T-helper 2 cell treated with Interferon-gamma antibody and Interleukin-4, amounts not matched to agents 100 ng/mL and 5 ng/mL, for 36 hours (primary cell): ENCODE results near the gene NOPCHAP1. TPM values are rescaled to one million over a fixed set of nuclear protein-coding genes. Genes with fewer than 3 reads are reported as not detected.

Experiments used
- intact Hi-C: fragments of 100-400 bp; cut with micrococcal nuclease; formaldehyde crosslinking; loops from one replicate; pipeline ENCODE4 v1.15.1; 2023
- total RNA-seq: library from RNA; stranded (reverse); gene quantifications from 2 replicates; pipeline ENCODE4 v1.2.3, GENCODE V29; 2022

The NOPCHAP1 gene
- total RNA-seq, 1 donor from 2014 or later, result 16.6 TPM

DNA sequence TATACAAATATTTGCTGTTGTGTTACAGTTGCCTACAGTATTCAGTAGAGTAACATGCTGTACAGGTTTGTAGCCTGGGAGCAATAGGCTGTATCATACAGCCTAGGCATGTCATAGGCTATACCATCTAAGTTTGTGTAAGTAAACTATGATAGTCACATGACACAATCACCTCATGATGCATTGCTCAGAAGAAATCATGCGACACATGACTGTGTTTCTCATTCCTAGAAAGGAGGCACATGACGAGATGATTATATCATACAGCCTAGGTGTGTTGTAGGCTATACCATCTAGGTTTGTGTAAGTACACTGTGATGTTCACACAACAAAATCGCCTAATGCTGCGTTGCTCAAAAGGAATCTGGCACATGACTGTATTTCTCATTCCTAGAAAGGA, 31.9 kb downstream of the NOPCHAP1 start:
- intact Hi-C loops, result no loop called here

DNA sequence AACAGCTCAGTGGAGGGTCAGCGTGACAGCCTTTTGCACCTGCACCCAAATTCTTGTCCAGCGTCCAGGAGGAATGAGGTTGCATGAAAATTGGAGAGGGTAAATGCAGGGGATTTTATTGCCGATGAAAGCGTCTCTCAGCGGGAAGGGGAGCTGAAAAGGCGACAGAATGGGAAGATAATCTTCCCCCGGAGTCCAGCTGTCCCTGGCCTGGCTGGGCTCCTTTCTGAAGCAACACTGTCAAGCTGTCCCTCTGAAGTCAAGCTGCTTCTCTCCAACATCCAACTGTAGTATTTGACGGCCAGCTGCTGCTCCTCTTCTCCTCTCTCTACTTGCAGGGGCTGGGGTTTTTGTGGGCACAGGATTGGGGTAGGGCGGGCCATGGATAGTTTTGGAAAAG, 32.7 kb downstream of the NOPCHAP1 start:
- intact Hi-C loops, result no loop called here

DNA sequence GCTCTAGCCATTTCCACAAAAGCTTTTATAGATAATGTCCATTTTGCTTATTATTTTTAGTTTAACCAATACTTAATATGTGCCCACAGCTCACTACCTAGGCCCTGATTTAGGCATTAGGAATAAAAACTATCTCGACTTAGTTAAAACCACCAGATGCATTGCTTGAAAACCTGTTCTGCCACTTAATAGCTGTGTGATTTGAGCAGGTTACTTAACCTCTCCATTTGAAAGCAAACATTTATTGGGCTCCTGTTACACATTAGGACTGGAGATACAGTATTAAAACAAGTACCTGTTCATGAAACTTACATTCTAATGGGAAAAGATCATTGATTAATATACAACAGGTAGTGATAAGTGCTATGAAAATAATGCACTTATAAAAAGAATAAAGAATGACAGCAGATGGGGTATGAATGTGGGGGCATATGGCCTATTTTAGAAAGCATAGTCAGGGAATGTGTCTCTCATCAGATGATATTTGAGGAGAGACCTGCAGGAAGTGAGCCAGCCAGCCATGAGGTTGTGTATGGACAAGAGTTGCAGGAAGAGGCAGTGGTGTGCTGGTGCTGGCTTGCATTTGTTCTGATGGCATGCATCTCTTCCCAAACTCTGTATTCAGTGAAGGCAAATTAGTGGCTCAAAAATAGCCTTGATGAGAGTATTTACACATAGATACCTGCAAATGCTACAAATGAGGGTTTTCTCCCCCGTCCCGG, 34.3 kb downstream of the NOPCHAP1 start:
- intact Hi-C loops, result no loop called here

DNA sequence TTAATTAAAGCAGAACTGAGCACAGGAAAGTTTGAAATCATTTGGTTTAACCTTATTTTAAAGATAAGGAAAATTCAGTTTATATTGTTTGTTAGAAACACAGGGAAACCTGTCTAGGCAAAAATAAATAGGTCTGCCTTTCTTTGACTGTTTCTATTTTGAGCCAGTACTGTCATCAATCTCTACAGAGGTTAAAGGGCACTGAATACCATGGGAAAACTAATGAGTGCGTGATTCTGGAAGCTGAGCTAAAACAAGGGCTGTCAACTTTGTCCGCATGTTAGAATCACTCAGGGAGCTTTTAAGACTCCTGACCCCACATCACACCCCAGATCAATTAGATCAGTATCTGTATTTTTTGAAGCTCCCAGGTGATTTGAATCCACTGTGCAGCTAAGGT, 38.8 kb downstream of the NOPCHAP1 start:
- intact Hi-C loops, result loop anchor here (5.0 kb wide), 1 partner anchor 1242 kb away; no protein-coding TSS in a partner anchor

DNA sequence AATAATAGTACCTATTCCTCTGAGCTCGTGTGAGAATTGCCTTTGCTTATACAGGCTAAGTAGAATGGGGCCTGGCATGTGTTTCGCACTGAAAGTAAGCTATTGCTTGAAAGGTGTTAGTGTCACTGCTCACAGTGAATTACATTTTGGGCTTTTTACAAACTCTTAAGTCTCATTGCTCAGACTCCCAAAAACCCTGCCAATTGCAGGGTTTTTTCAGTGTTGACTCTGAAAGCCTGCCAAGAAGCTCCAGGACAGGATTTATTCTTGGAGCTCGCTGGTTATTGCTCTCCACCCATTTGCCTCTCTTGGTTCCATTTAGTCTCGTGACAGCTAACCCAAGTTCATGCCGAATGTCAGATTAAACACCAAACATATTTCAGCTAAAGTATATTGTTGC, 39.8 kb downstream of the NOPCHAP1 start:
- intact Hi-C loops, result loop anchor here (5.0 kb wide), 1 partner anchor 1241 kb away; no protein-coding TSS in a partner anchor

DNA sequence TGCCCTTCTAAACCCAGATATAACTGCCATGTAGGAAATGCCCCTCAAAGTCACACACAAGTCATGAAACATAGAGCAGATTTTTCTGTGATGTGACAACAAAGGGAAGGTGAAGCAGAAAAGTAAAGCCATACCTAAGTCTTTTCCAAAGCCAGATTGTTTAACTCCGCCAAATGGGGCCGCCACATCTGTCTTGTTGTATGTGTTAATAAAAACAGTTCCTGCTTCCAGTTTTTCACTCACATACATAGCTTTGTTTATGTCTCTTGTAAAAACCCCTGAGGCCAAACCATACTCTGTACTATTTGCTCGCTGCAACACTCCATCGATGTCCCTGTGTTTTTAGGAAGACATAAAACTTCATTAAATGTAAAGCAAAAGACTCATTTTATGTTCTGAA, 40.3 kb downstream of the NOPCHAP1 start:
- intact Hi-C loops, result loop anchor here (5.0 kb wide), 1 partner anchor 1241 kb away; no protein-coding TSS in a partner anchor

DNA sequence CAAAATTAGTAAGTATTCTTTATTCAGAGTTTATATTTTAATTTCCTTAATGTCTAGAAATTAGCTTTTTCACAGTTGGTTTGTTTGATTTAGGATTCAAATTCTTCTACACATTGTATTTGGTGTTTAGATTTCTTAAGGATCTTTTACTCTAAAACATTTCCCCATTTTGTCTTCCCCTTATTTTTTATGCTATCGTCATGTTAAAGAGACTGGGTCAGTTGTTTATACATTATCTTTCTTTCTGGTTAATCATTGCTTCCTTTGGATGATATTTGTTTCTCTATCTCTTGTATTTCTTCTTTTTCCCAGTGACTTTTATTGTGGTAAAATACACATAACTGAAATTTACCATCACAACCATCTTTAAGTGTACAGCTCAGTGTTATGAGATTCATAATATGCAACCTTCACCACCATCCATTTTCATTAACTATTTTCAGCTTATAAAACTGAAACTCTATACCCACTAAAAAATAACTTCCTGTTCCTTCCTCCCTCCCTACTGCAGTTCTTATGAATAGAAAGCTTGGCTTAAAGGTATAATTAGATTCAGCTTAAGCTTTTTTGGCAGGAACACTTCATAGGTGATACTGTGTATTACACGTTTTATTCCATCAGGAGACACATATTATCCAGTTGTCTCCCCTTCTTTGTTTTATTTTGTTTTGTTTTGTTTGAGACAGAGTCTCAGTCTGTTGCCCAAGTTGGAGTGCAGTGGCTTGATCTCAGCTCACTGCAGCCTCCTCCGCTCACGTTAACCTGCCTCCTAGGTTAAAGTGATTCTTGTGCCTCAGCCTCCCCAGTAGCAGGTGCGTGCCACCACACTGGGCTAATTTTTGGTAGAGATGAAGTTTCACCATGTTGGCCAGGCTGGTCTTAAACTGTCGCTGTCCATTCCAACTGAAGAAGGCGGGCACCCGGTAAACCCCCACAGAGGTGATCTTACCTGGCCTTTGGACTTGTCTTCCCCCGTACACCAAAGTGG, 45.0 kb downstream of the NOPCHAP1 start:
- intact Hi-C loops, result no loop called here

DNA sequence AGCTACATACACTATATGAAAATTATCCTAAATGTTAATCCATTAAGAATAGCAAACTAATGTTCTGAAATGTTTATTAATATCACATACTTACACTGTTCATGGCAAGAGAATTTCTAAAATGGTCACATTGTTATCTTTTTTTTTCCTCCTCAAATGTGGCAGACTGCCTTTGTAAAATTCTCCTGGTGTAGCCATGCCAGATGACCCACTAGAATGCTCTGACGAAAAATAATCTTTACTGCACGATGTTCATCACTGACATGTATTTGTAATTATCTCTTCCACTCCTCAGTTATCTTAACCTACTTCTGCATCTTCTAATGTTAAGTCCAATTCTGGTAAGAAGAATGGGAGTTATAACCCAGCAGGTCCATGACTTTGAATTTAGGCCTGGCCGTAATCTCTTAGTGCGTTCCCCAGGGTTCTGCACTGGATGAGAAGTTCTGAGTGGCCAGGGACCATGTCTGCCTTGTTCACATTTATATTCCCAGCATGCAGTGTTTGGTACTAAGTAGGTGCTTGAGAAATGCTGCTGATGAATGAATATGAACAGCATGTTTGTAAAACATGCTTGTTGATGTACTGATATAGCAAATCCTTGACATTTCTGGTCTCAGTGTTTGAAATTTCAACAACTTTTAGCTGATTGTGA, 46.7 kb downstream of the NOPCHAP1 start:
- intact Hi-C loops, result no loop called here

DNA sequence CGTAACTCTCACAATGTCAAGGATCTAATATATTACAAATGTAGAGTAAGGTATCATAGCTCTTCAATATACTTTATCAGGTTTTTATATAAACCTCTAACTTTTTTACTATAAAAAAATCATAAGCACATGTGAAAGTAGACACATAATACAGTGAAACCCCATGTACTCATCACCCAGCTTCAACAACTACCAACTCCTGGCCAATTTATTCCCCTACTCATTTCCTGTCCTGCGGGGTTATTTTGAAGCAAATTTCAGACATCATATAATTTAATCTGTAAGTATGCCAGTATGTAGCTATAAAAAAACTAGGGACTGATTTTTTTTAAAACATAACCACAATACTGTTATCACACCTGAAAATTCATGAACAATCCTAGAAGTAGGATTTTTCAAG, 47.7 kb downstream of the NOPCHAP1 start:
- intact Hi-C loops, result no loop called here

Other genes with a start within 250 kb of the NOPCHAP1 start
- 1.6 and 2.6 TPM in 2 replicates for gene SLC41A2, start 28.0 kb upstream of the NOPCHAP1 start, total RNA-seq
- gene ALDH1L2, start 98.1 kb downstream of the NOPCHAP1 start, total RNA-seq, result 0.52 and 0.73 TPM in 2 replicates
- gene WASHC4, start 121.4 kb downstream of the NOPCHAP1 start, total RNA-seq, result 40.2 TPM in 2 replicates
- 24.7 and 26.7 TPM in 2 replicates for gene APPL2, start 249.9 kb downstream of the NOPCHAP1 start, total RNA-seq